GM20000 (cell line): ENCODE results near the gene AMH.
"Not testable (repeated sequence)": the region's sequence is repeated elsewhere in the genome, so short reads cannot be mapped to it uniquely, and the experiment has no call there.

Experiments
- DNase-seq: peaks from one replicate; pipeline ENCODE4 v3.0.0; 2012; ENCODE audit warnings: low spot score
- CTCF ChIP-seq: IDR thresholded peaks from 2 replicates; pipeline ENCODE4 v1.5.1; 2012; ENCODE audit warnings: mild to moderate bottlenecking, control low read depth; ENCODE audit errors: extremely low read depth, missing control alignments

The AMH gene

GRCh38 chr19:2249010-2249866 lies at the start of gene AMH:
TSS of gene AMH (plus strand) at chr19:2249323. CDS start at chr19:2249333, 10 bp downstream.
- no peak for TF ChIP-seq CTCF
- DNase-seq, result no peak

- no peak for TF ChIP-seq CTCF
- DNase-seq, result no peak
These were observed 49.1 kb upstream of the AMH start for GRCh38 chr19:2199861-2200623.

- not testable (repeated sequence) for DNase-seq
These were observed 48.4 kb upstream of the AMH start for GRCh38 chr19:2200624-2201294.

- DNase-seq, result no peak
- no peak for TF ChIP-seq CTCF
These were observed 47.5 kb upstream of the AMH start for GRCh38 chr19:2201473-2202148.

GRCh38 chr19:2202366-2202765 lies 46.8 kb upstream of the AMH start:
- DNase-seq, result no peak
- TF ChIP-seq CTCF, result no peak

- no peak for DNase-seq
- TF ChIP-seq CTCF, result no peak
These were observed 42.1 kb upstream of the AMH start for GRCh38 chr19:2207008-2207407.

GRCh38 chr19:2207991-2208860 lies 40.9 kb upstream of the AMH start:
- peak; percentile 17 for TF ChIP-seq CTCF
- DNase-seq, result peak; percentile 77
